PC-3 (cell line): Measurements from ENCODE around the gene BTG4. TPM values are rescaled to one million over a fixed set of nuclear protein-coding genes. Genes with fewer than 3 reads are reported as not detected.

Experiments
- ATAC-seq: fragments of 200-7000 bp; cut with Tn5 transposase; 2 replicates; pipeline ENCODE4 v1.9.1; 2020; ENCODE audit warnings: mild to moderate bottlenecking, moderate library complexity
- BruUV-seq: library from RNA; stranded (reverse); fragments of 400-500 nt; replicated peaks from 2 replicates; lab custom pipeline; 2021; lab: Mats Ljungman, UMichigan
- CTCF ChIA-PET: fragments of 300-600 bp; sonication (Branson Sonifier 250); formaldehyde crosslinking; loops from one replicate; lab custom pipeline; 2022; ENCODE audit warnings: antibody characterized with exemption; lab: Charles Lee
- POLR2A ChIA-PET: fragments of 300-600 bp; sonication (Branson Sonifier 250); formaldehyde crosslinking; loops from one replicate; lab custom pipeline; 2022; ENCODE audit warnings: antibody characterized with exemption; ENCODE audit not compliant: unreplicated experiment; lab: Charles Lee
- DNase-seq: peaks from one replicate; pipeline ENCODE4 v3.0.0-alpha.2; 2015
- H2AFZ ChIP-seq: fragments of 300-600 bp; sonication (generic); 2 replicates; pipeline ENCODE4 v1.6.0; 2016; ENCODE audit warnings: antibody characterized with exemption, low read length
- H3F3A ChIP-seq: fragments of 300-600 bp; sonication (generic); one replicate; pipeline ENCODE4 v1.6.0; 2017; ENCODE audit warnings: antibody characterized with exemption, low read length, control low read depth, mild to moderate bottlenecking; ENCODE audit not compliant: unreplicated experiment
- H3K27ac ChIP-seq: fragments of 300-600 bp; sonication (generic); 2 replicates; pipeline ENCODE4 v1.5.1; 2016; ENCODE audit warnings: mild to moderate bottlenecking, low read length
- H3K27me3 ChIP-seq: fragments of 300-600 bp; sonication (generic); 2 replicates; pipeline ENCODE4 v1.6.1; 2016; ENCODE audit warnings: low read length, mixed read lengths
- H3K36me3 ChIP-seq: fragments of 300-600 bp; sonication (generic); 2 replicates; pipeline ENCODE4 v1.6.1; 2016; ENCODE audit warnings: low read depth, mixed run types, low read length, mixed read lengths
- H3K4me1 ChIP-seq: fragments of 300-600 bp; sonication (generic); 2 replicates; pipeline ENCODE4 v1.5.1; 2016; ENCODE audit warnings: low read length; ENCODE audit not compliant: insufficient read depth
- H3K4me2 ChIP-seq: fragments of 300-600 bp; sonication (generic); 2 replicates; pipeline ENCODE4 v1.6.0; 2016; ENCODE audit warnings: low read length
- H3K4me3 ChIP-seq: fragments of 300-600 bp; sonication (generic); 2 replicates; pipeline ENCODE4 v1.5.1; 2016; ENCODE audit warnings: mild to moderate bottlenecking, low read length, mixed read lengths
- H3K79me2 ChIP-seq: fragments of 300-600 bp; sonication (generic); 2 replicates; pipeline ENCODE4 v1.6.1; 2017; ENCODE audit warnings: low read length, mixed read lengths
- H3K9ac ChIP-seq: fragments of 300-600 bp; sonication (generic); 2 replicates; pipeline ENCODE4 v1.6.0; 2016; ENCODE audit warnings: mild to moderate bottlenecking, low read length
- H3K9me2 ChIP-seq: fragments of 300-600 bp; sonication (generic); replicated peaks from 2 replicates; pipeline ENCODE4 v1.6.1; 2016; ENCODE audit warnings: mixed run types, low read length, mixed read lengths
- H3K9me3 ChIP-seq: fragments of 300-600 bp; sonication (generic); 2 replicates; pipeline ENCODE4 v1.6.1; 2016; ENCODE audit warnings: low read length, mixed read lengths
- H4K20me1 ChIP-seq: fragments of 300-600 bp; sonication (generic); 2 replicates; pipeline ENCODE4 v1.6.1; 2016; ENCODE audit warnings: low read length, mixed read lengths
- EZH2 ChIP-seq: fragments of 300-600 bp; sonication (generic); IDR thresholded peaks from one replicate; pipeline ENCODE4 v1.6.1; 2017; ENCODE audit warnings: antibody characterized with exemption, mild to moderate bottlenecking, low read length; ENCODE audit not compliant: unreplicated experiment
- EZH2phosphoT487 ChIP-seq: fragments of 300-600 bp; sonication (generic); IDR thresholded peaks from 2 replicates; pipeline ENCODE4 v1.6.1; 2018; ENCODE audit warnings: mild to moderate bottlenecking, antibody characterized with exemption, low read length, borderline replicate concordance
- intact Hi-C: fragments of 100-400 bp; cut with micrococcal nuclease; formaldehyde crosslinking; loops from 2 replicates; pipeline ENCODE4 v1.9.0; 2023
- total RNA-seq: library from RNA; depleted of rRNA; stranded (reverse); fragments of >200 nt; gene quantifications from 2 replicates; pipeline ENCODE4 v1.2.3, GENCODE V29; 2014
- TF ChIP-seq, protein P1 (sequence below): fragments of 300-600 bp; sonication (generic); conservative IDR thresholded peaks from 2 replicates; pipeline ENCODE4 v1.5.1; 2017; ENCODE audit warnings: antibody characterized with exemption, low read depth, mild to moderate bottlenecking, low read length

Gene BTG4
- total RNA-seq, 1 experiment from 2014 or later, result not detected

GRCh38 chr11:111479666-111480065 is 32.5 kb downstream of the BTG4 start:
- BruUV-seq, result no TSS peak
- ChIA-PET POLR2A (no interaction called here), CTCF (no interaction called here)
- Histone ChIP-seq H3K4me2 (no peak overlapping the region), H3K27me3 (no peaks in the 10 kb centered on the region), H3K36me3 (no peaks in the 10 kb centered on the region; the same call in 1 of the 2 replicates), H3K79me2 (no peaks in the 10 kb centered on the region), H3K9me3 (0 out of 2 replicates have a peak, but pooled peaks cover 5% of the 10 kb centered on the region), H3K27ac (no peak overlapping the region), H4K20me1 (no peaks in the 10 kb centered on the region), H3K9ac (no peak overlapping the region), H3K4me1 (no peaks in the 10 kb centered on the region), H3K4me3 (no peak overlapping the region), H3F3A (no peaks in the 10 kb centered on the region), H3K9me2 (no peaks in the 10 kb centered on the region), H2AFZ (no peak overlapping the region)
- no peak for ATAC-seq
- no peak for TF ChIP-seq EZH2phosphoT487
- TF ChIP-seq, protein P1, sequence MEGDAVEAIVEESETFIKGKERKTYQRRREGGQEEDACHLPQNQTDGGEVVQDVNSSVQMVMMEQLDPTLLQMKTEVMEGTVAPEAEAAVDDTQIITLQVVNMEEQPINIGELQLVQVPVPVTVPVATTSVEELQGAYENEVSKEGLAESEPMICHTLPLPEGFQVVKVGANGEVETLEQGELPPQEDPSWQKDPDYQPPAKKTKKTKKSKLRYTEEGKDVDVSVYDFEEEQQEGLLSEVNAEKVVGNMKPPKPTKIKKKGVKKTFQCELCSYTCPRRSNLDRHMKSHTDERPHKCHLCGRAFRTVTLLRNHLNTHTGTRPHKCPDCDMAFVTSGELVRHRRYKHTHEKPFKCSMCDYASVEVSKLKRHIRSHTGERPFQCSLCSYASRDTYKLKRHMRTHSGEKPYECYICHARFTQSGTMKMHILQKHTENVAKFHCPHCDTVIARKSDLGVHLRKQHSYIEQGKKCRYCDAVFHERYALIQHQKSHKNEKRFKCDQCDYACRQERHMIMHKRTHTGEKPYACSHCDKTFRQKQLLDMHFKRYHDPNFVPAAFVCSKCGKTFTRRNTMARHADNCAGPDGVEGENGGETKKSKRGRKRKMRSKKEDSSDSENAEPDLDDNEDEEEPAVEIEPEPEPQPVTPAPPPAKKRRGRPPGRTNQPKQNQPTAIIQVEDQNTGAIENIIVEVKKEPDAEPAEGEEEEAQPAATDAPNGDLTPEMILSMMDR, result peak; percentile 40; the same call in 1 of the 2 replicates
- no peak for DNase-seq
- intact Hi-C loops, result no loop called here

- intact Hi-C loops, result no loop called here
- no TSS peak for BruUV-seq
- Histone ChIP-seq H3K4me1 (no peaks in the 10 kb centered on the region), H3K27ac (no peak overlapping the region), H3K27me3 (no peaks in the 10 kb centered on the region), H3K79me2 (no peaks in the 10 kb centered on the region), H3K4me3 (no peak overlapping the region), H4K20me1 (no peaks in the 10 kb centered on the region), H3F3A (no peaks in the 10 kb centered on the region), H3K4me2 (no peak overlapping the region), H3K9me2 (no peaks in the 10 kb centered on the region), H3K9ac (no peak overlapping the region), H3K36me3 (no peaks in the 10 kb centered on the region), H2AFZ (no peak overlapping the region), H3K9me3 (0 out of 2 replicates have a peak, but pooled peaks cover under 1% of the 10 kb centered on the region)
- DNase-seq (no peak), ATAC-seq (no peak)
- TF ChIP-seq, protein P1, result no peak
- TF ChIP-seq EZH2 (no peak), EZH2phosphoT487 (no peak)
- ChIA-PET CTCF (no interaction called here), POLR2A (no interaction called here)
Observed at GRCh38 chr11:111477898-111478297, 34.3 kb downstream of the BTG4 start.

GRCh38 chr11:111476956-111477355 is 35.2 kb downstream of the BTG4 start:
- Histone ChIP-seq H3K9me3 (no peaks in the 10 kb centered on the region), H3K79me2 (no peaks in the 10 kb centered on the region), H3K36me3 (no peaks in the 10 kb centered on the region), H3K27me3 (no peaks in the 10 kb centered on the region), H2AFZ (no peak overlapping the region), H3K27ac (no peak overlapping the region), H3K4me2 (no peak overlapping the region), H3K9ac (no peak overlapping the region), H3K9me2 (no peaks in the 10 kb centered on the region), H3F3A (no peaks in the 10 kb centered on the region), H4K20me1 (no peaks in the 10 kb centered on the region), H3K4me3 (no peak overlapping the region), H3K4me1 (no peaks in the 10 kb centered on the region)
- ATAC-seq (no peak), DNase-seq (no peak)
- no TSS peak for BruUV-seq
- TF ChIP-seq, protein P1, result no peak
- TF ChIP-seq EZH2phosphoT487, result no peak
- no peak for TF ChIP-seq EZH2
- POLR2A ChIA-PET, result no interaction called here
- CTCF ChIA-PET, result no interaction called here
- intact Hi-C loops, result no loop called here
